GM13977 (cell line): ENCODE data around the gene RLN3.
A peak's percentile ranks its signal among the peaks of the same experiment; 100 is the strongest.

ENCODE experiments used
- DNase-seq: peaks from one replicate; pipeline ENCODE4 v3.0.0; 2012; ENCODE audit warnings: low spot score
- CTCF ChIP-seq: IDR thresholded peaks from 2 replicates; pipeline ENCODE4 v1.5.1; 2012; ENCODE audit warnings: mild to moderate bottlenecking, control low read depth; ENCODE audit not compliant: insufficient read depth; ENCODE audit errors: extremely low read depth, missing control alignments
- in situ Hi-C: fragments of 300-500 bp; cut with MboI; formaldehyde crosslinking; loops from one replicate; pipeline ENCODE4 v1.12.0; 2022; ENCODE audit warnings: low sequenced_read_pairs, low pct_unique_long_range_greater_than_20kb, mixed read lengths, inconsistent platforms; ENCODE audit not compliant: unreplicated experiment

RLN3 gene

GRCh38 chr19:13985771-13986347 is 42.1 kb upstream of the RLN3 start:
- in situ Hi-C loops = no loop called here
- no peak for TF ChIP-seq CTCF
- DNase-seq = no peak

GRCh38 chr19:13986348-13986904 is 41.5 kb upstream of the RLN3 start:
- DNase-seq = peak; percentile 99
- TF ChIP-seq CTCF = no peak
- in situ Hi-C loops = no loop called here

DNA sequence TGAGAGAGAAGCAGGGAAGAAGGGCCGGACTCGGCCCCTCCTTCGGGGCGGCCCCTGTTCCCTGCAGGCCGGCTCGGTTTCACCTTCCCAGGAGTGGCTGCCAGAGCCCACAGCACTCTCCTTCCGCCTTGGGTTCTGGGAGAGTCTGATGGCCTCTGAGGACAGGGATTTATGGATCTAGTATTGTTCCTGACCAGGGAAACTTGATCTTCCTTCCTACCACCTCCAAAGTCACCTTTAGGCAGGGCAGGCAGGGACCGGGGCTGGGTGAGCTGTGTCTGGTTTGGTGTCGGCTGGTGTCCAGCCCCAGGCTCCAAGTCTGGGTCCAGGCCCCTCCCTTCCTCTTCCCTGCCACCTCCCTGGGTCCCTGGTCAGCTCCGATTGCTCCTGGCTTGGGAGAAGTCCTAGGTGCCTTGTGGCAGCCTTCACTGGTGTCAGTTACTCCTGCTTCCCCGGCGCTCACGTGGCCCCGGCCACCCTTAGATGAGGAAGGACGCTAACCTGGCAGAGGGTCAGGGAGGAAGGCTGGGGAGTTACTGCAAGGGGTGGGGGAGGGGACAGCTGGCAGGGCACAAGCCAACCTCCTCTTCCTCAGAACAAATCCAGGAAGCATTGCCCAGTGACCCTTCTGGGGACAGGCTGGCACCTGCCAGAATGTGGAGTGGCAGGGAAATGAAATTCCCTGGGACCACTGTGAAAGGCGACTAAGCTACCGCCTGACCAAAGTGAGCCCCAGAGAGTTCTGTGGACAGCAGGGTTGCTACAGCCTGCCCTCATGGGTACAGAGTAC is 40.7 kb upstream of the RLN3 start:
- no peak for TF ChIP-seq CTCF
- in situ Hi-C loops = no loop called here
- DNase-seq = no peak

DNA sequence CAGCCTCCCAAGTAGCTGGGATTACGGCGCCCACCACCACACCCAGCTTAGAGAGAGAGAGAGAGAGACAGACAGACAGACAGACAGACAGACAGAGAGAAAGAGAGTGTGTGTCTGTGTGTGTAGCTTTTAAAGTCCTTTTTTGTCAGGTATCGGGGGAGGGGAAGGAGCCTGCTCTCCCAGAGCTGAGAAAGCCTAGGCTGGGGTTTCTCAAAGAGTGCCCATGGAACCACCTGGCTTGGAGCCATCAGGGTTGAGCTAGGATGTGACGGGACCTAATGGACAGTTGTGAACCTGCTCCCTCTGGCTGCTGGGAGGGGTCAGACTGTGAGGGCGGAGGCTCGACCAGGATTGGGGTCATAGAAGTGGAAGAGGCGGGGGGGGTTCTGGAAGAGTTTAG is 38.5 kb upstream of the RLN3 start:
- no peak for DNase-seq
- TF ChIP-seq CTCF = no peak
- in situ Hi-C loops = no loop called here

- TF ChIP-seq CTCF = no peak
- in situ Hi-C loops = no loop called here
- DNase-seq = no peak
Observed at GRCh38 chr19:13990085-13990484, 37.9 kb upstream of the RLN3 start.

GRCh38 chr19:13992025-13992424 is 35.9 kb upstream of the RLN3 start:
- DNase-seq = no peak
- TF ChIP-seq CTCF = no peak
- in situ Hi-C loops = no loop called here
